HL-60 (cell line): Measurements from ENCODE around the gene ENTPD6.

ENCODE experiments used
- GABPA ChIP-seq: IDR thresholded peaks from 2 replicates; pipeline ENCODE4 v1.6.1; 2012; ENCODE audit warnings: low read depth
- POLR2AphosphoS5 ChIP-seq: IDR thresholded peaks from 2 replicates; pipeline ENCODE4 v1.6.1; 2012; ENCODE audit warnings: low read depth
- REST ChIP-seq: IDR thresholded peaks from 2 replicates; pipeline ENCODE4 v1.6.1; 2012; ENCODE audit warnings: low read depth; ENCODE audit not compliant: insufficient replicate concordance
- TF ChIP-seq, protein P1 (sequence below): IDR thresholded peaks from one replicate; pipeline ENCODE4 v1.5.1; 2011; ENCODE audit warnings: low read length, control low read depth, inconsistent platforms; ENCODE audit not compliant: insufficient read depth

- TF ChIP-seq, protein P1, sequence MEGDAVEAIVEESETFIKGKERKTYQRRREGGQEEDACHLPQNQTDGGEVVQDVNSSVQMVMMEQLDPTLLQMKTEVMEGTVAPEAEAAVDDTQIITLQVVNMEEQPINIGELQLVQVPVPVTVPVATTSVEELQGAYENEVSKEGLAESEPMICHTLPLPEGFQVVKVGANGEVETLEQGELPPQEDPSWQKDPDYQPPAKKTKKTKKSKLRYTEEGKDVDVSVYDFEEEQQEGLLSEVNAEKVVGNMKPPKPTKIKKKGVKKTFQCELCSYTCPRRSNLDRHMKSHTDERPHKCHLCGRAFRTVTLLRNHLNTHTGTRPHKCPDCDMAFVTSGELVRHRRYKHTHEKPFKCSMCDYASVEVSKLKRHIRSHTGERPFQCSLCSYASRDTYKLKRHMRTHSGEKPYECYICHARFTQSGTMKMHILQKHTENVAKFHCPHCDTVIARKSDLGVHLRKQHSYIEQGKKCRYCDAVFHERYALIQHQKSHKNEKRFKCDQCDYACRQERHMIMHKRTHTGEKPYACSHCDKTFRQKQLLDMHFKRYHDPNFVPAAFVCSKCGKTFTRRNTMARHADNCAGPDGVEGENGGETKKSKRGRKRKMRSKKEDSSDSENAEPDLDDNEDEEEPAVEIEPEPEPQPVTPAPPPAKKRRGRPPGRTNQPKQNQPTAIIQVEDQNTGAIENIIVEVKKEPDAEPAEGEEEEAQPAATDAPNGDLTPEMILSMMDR, result no peak
- TF ChIP-seq GABPA, result no peak
- no peak for TF ChIP-seq POLR2AphosphoS5
- TF ChIP-seq REST, result no peak
Measured at GRCh38 chr20:25229486-25230165, 34.1 kb downstream of the ENTPD6 start.
